NOMO-1 treated with DMSO at 0.1 percent for 48 hours (cell line): ENCODE data around the gene VTA1.
"Not testable (repeated sequence)": the region's sequence is repeated elsewhere in the genome, so short reads cannot be mapped to it uniquely, and the experiment has no call there.

Experiments used
- DNase-seq: peaks from one replicate; lab custom pipeline; 2025; ENCODE audit not compliant: unreplicated experiment; lab: John Stamatoyannopoulos, UW

VTA1 gene

DNA sequence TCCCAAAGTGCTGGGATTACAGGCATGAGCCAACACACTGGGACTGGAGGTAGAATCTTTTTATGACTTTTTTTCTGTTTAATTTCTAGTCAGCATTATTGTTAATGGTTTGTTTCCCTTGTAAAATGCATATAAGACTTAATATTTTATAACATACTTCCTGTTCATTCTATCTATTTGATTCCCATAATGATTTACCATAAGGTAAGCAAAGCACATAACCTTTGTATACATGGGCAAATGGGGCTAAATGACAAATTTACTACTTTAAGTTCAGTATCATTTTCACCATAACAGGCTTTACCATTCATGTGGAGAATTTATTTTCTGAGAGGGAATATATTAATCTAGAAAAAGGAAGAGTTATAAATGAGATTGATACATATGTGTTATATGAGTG, 24.3 kb downstream of the VTA1 start:
- DNase-seq, result no peak

DNA sequence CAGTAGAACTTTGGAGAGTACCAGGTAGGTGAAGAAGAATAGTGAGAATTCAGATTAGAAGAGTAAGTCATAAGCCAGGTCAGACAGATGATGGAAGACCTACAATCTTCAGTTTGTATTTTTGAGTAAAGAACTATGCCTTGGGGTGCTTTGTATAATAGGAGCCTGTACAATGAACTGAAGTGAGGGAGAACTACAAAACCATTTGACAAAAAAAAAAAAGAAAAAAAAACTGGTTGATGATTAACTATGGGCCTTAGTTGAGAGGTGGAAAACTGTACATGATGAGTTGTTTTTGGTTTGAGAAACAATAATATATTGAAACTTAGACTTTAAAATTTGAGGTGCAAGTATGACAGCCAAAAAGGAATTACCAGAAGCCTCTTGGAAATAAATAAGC, 25.7 kb downstream of the VTA1 start:
- DNase-seq, result no peak

DNA sequence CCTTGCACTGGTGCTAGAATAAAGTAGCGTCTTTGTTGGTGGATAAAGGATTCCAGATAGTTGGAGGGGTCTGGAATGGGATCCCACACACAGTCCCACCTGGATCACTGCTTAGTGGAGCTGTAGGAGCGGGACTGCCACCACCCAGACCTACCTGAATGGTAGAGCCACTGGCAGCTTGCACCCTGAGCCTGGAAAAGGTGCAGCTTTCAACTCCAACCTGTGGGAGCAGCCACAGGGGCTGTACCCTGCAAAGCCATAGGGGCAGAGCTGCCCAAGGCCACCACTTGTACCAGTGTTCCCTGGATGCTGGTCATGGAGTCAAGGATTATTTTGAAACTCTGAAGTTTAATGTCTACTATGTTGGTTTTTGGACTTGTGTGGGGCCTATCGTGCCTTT, 26.9 kb downstream of the VTA1 start:
- DNase-seq, result no peak

DNA sequence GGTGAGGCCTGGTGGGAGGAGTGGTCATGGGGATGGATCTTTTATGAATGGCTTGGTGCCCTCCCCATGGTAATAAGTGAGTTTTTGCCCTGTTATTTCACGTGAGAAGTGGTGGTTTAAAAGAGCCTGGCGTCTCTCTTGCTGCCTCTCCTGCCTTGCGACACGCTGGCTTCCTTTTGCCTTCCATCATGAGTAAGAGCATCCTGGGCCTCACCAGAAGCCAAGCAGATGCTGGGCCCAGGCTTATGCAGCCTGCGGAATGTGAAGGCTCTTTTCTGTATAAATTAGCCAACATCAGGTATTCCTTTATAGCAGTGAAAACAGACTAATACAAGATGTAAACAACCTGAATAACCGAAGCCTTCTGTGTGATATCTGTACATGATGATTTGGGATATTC, 27.6 kb downstream of the VTA1 start:
- no peak for DNase-seq

DNA sequence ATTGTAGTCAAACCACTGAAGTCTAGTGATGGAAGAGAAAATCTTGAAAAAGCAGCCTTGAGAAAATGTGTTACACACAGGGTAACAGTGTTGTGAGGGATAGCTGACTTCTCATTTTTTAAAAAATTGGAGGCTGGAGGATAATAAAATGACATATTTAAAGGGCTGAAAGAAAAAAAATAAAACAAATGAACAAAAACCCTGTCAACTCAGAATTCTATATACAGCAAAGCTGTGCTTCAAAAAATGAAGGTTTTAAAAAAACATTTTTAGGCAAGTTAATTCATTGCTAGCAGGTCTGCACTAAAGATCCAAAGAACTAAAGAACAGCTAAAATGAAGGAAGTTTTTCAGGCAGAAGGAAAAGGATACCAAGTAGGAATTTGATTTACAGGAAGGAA, 31.1 kb downstream of the VTA1 start:
- no peak for DNase-seq

DNA sequence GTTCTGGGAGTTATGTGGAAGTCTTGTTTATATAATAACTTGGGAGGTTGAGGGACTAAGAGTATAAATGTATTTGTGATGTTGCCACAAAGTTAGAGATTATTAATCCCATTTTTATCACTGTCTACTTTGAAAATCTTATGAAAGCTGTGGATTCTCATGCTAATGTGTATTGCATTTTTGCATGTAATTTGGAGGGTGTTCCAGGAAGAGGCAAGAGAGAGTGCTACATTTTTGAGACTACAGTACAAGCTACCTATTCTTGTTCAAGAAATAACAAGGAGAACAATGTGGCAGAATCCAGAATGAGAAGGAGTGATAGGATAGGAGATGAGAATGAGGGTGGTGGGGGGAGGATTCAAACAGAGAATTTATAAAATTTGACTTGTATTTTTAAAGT, 34.9 kb downstream of the VTA1 start:
- no peak for DNase-seq

DNA sequence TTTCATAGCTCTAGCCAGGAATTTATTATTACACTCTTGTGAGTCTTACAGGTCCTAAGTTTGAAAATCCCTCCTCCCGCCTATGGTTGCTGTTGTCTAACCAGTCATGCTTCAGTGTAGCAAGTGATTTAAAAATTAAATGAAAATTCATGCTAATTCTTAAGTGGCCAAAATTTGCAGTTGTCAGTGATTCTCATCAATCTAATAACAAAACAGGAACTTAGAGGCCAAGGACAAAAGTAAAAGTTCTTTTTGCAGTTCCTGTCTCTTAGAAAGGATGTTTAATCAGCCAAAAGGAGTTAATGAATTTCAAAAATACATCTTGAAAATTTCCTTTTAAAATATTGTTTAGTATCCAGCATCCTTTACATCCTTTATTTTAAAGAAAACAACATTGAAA, 36.3 kb downstream of the VTA1 start:
- no peak for DNase-seq

DNA sequence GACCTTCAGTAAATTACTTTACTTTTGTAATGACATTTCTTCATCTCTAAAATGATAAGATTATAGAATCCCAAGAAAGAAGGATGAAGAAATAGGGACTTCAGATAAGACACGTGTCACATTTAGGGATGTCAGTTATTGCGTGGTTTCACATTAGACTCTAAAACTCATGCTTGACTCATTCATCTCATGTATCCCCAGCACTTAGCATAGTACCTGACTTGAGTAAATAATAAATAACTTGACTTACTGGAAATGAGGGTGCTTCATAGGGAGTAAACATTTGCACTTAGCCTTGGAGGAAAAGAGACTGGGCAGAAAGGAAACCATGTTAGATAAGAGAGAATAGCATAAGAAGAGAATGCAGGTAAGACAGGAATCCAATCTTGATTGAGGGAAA, 37.2 kb downstream of the VTA1 start:
- no peak for DNase-seq

DNA sequence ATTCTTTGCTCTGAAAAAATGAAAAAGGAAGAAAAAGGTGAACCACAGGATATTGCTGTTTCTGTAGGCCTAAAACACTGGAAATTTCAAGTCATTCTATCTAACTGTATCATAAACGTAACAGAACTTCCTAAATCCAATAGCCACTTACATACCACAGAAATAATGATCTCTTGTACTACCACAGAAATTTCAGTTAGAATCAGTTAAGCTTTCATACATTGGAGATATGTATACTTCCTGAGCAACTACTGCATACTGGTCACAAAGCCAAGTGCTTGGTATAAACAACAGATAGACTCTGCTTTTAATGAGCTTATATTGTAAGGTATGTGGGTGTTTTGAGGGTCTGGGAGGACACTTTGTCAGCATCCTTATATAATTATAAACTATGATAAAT, 38.6 kb downstream of the VTA1 start:
- no peak for DNase-seq

DNA sequence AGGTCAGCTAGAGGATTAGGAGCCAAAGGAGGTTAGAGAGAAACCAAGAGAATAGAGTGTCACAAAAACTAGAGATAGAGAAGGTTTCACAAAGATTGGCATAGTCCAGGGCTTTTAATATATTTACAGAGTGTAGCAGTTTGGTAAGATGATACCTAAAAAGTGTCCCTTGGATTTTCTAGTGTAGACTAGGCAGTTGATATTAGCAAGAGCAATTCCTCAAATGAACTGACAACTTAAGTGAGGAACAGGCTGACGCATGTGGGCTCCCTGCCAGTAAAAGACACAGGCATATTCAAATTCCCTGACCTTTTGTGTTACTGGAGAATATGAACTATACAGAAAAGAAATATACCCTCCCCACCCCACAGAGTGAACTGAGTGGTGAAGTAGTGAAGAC, 40.1 kb downstream of the VTA1 start:
- no peak for DNase-seq

DNA sequence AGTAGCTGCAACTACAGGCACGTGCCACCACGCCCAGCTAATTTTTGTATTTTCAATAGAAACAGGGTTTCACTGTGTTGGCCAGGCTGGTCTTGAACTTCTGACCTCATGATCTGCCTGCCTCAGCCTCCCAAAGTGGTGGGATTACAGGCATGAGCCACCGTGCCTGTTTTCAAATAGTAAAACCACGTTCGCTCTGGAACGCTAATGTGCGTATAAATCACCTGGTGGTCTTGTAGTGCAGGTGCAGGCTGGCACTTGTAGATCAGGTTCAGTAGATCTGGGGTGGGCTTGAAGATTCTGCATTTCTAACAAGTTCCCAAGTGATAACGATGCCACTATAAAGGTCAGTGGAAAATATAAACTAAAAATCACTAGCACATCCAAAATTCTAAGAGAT, 41.3 kb downstream of the VTA1 start:
- DNase-seq, result not testable (repeated sequence)

DNA sequence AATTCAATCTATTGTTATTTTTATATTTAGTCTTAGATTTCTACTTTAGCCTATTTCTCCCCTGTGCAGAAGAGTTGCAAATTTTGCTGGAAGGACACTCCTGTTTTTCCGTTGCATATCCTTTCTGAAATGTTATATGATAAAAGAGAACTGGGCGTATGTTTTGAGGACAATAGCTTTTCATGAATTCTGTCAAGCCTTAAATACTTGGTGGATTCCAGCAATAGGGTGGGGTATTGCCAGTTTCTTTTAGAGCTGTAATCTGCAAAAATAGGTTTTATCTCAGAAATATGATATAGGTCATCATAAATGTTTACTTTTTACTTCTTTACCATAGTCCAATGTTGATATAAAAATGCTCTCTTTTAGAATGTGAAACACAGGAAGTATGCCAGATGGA, 42.0 kb downstream of the VTA1 start:
- DNase-seq, result no peak

DNA sequence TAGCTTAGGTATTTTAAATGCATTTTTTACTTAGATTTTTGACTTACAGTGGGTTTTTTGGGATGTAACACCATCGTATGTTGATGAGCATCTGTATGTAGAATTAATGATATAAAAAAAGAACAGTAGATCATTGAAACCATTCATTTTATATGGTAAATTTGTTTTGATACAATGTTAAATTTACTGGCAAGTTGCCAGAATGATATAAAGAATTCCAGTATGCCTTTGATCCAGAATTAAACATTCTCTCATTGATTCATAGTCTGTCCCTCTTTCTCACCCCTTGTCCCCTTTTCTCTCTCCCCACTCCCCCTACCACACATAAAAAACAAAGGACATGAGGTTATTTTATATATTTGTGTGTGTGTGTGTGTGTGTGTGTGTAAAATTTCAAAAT, 45.3 kb downstream of the VTA1 start:
- DNase-seq, result no peak

DNA sequence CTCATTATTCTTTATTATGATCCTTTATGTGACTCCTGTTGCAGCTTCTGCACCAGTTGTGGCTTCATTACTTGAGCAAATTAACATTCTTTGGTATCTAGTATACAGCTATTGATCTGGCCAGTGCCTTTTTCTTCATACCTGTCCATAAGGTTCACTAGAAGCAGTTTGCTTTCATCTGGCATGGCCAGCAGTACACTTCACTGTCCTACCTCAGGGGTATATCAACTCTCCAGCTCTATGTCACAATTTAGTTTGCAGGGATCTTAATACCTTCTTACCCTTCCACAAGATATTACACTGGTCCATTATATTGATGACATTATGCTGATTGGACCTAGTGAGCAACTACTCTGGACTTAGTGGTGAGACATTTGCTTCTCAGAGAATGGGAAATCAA, 46.6 kb downstream of the VTA1 start:
- DNase-seq, result no peak

DNA sequence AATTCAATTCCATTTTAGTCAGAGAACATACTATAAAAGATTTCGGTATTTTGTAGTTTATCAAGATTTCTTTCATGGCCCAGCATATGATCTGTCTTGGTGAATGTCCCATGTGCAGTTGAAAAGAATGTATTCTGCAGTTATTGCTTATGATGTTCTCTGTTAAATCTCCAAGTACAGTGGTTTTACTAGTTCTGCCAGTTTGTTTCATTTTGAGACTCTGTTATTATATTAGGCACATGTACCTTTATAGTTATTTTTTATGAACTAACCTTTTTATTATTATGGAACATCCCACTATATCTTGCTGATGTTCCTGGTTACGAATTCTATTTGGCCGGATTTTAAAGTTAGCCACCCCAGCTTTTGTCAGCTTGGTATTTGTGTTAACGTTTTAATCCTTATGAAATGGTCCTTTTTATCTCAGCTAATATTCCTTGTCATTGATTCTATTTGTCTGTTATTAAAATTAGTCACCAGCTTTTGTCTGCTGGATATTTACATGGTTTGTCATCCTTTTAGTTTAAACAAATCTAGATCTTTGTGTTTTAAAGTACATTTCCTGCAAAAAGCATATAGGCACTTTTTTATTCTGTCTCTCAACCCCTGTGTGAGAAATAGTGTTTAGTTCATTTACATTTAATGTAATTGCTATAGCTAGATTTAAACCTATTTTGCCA, 48.9 kb downstream of the VTA1 start:
- DNase-seq, result no peak

DNA sequence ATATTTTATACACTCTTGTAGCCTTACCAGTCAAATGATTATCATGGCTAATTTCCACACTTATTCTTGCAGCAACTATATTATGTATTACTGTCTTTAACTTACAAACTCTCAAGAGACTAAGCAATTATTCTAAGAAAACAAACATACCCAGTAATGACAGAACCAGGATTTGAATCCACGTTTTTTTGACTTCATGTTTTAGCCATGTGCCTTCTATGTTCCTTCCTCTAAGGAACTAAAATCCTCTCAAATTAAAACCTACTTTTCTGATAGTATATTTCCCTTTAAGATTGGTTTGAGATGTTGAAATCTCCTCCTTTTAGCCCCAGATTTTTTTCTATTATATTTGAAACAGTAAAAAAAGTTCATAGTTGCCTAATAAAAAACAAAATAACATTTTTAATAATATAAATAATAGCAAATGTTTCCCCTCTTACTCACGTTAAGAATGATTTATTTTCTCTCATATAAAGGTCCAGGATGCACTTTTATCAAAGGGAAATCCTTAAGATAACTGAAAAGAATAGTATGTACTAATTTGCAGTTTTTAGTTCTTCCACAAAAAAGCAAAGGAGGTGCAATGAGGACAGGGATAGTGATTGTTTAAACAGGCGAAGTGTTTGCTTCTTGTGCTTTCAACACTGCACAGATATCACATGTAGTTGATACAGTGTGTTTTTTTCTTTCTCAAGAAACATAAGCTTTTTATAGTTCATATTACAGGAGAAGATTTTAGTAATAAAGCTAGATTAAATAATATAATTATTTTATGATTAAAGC, 54.0 kb downstream of the VTA1 start:
- DNase-seq, result no peak

DNA sequence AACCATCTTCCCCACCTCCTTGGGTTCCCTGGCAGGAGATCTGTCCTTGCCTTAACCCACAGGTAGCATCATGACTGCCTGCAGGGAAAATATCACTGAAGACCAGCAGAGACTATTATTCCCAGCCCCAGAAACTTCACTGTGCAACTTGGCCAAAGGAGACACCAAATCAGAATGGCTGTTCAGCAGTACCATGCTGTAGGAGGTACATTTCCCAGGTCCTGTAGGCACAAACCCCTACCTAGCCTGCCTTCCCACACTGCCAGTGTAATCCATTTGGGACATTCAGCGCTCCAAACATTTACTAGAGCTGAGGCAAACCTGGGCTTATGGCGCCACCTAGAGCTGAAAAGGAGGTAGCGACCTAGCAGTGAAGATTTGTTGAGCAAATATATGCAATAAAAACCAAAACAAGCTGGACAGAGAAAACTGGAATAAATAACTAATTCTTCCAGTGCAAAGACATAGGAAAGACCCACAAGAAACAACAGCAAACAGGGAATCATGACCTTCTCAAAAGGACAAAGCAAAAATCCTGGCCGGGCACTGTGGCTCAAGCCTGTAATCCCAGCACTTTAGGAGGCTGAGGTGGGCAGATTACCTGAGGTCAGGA, 60.3 kb downstream of the VTA1 start:
- no peak for DNase-seq

DNA sequence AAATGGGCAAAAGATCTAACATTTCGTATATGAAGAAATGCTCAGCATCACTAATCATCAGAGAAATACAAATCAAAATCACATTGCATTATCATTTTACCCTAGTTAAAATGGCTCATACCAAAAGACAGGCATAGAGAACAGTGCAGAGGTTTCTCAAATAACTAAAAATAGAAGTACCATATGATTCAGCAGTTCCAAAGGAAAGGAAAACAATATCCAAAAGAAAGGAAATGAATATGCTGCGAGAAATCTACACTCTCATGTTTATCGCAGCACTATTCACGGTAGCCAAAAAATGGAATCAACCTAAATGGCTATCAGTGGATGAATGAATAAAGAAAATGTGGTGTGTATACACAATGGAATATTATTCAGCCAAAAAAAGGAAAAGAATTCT, 63.5 kb downstream of the VTA1 start:
- DNase-seq, result no peak

DNA sequence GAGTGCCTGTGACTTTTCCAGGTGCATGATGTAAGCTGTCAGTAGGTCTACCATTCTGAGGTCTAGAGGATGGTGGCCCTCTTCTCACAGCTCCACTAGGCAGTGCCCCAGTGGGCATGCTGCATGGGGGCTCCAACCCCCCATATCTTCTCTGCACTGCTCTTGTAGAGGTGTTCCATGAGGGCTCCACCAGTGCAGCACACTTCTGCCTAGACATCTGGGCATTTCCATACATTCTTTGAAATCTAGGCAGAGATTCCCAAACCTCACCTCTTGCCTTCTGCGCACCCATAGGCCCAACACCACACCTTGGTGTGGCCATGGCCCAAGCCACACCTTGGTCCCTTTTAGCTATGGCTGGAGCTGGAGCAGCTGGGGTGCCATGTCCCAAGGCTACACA, 66.3 kb downstream of the VTA1 start:
- DNase-seq, result no peak

DNA sequence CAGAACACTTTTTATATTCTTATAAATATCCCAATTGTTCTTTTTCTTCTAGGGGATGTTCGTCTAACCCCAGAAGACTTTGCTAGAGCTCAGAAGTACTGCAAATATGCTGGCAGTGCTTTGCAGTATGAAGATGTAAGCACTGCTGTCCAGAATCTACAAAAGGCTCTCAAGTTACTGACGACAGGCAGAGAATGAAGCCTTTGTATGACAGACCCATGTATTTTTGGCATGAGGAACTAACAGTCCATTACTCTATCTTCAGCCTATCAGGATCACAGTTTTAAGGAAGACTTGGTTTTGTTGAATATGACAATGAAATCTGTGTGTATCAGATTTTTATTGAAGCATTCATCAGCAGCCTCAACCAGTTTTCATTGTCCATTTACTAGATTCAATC, 71.4 kb downstream of the VTA1 start:
- no peak for DNase-seq

DNA sequence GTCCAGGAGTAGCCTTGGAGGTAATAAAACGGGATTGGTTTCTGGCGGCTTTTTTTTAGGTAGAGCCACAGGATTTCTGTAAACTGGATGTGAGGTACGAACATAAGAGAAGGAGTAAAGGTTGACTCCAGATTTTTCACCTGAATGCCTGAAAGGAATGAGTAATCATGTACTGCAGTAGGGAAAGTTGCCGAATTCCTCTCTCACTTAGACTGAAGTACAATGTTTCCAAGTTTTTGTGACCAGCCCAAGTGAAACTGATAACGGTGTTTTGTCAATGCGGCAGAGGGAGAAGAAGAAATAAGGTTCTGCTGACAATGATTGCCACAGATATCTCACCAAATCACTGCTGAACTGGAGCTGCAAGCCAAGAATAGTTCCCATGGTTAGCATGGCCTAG, 75.0 kb downstream of the VTA1 start:
- DNase-seq, result no peak

DNA sequence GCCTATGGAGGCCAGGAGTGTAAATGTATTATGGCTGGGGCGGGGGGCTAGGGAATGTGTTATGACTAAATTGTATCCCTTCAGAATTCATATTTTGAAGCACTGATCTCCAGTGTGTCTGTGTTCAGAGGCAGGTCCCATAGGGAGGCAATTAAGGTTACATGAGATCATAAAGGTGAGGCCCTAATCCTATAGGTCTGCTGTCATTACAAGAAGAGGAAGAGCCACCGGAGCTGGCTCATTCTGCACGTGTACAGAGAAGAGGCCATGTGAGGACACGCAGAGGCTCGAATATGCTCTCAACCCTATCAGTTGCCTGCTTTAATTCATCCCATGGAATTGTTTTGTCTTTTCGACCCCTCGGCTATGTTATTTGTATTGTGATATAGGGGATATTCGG, 76.9 kb downstream of the VTA1 start:
- DNase-seq, result no peak

DNA sequence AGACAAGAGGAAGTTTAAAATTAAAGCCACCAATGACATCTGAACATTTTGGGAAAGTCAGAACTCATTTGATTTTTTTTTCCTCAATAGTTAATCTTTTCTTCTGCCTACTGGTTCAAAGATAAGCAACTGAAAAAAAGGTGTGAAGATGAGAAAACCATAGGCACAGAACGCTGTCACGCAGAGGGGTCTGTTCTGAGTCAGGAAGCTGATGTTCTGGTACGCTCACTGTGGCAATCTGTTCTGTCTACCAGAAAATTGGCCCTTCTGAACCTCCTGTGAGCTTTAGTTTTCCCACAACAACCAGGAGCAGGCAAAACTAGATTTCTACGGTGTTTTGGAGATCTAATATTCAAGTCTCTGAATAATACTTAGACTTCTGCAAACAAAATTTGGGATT, 78.1 kb downstream of the VTA1 start:
- no peak for DNase-seq
